CD4-positive, CD25-positive, alpha-beta regulatory T cell (primary cell): ENCODE measurements around the gene DIP2C. TPM values are rescaled to one million over a fixed set of nuclear protein-coding genes. Genes with fewer than 3 reads are reported as not detected.

Experiments used
- ATAC-seq, 2 donors: fragments of 150-1000 bp; cut with Tn5 transposase; one replicate each; pipeline ENCODE4 v1.10.0; 2021; ENCODE audit warnings: low read depth in 2 of 2, moderate number of reproducible peaks in 2 of 2, moderate library complexity in 1 of 2
- DNase-seq, 3 donors: peaks; one replicate each; pipeline versions ENCODE4 v3.0.0 to v3.0.0-alpha.2; 2012 to 2022; ENCODE audit warnings: mixed read lengths in 1 of 3
- H3K27ac ChIP-seq: one replicate; pipeline ENCODE4 v1.7.0; 2013; ENCODE audit warnings: mild to moderate bottlenecking, low read length; ENCODE audit not compliant: insufficient read depth, poor library complexity, severe bottlenecking
- H3K27me3 ChIP-seq: one replicate; pipeline ENCODE4 v1.7.0; 2013; ENCODE audit warnings: low read length; ENCODE audit not compliant: control insufficient read depth, insufficient read depth
- H3K36me3 ChIP-seq: one replicate; pipeline ENCODE4 v1.7.0; 2013; ENCODE audit warnings: mild to moderate bottlenecking, low read length, moderate library complexity; ENCODE audit not compliant: control insufficient read depth, insufficient read depth
- H3K4me1 ChIP-seq: 2 replicates; pipeline ENCODE4 v1.7.0; 2013; ENCODE audit warnings: mild to moderate bottlenecking, low read length; ENCODE audit not compliant: insufficient read depth, control insufficient read depth, poor library complexity, severe bottlenecking
- H3K4me3 ChIP-seq: one replicate; pipeline ENCODE4 v1.7.0; 2013; ENCODE audit warnings: low read depth, mild to moderate bottlenecking, low read length, moderate library complexity
- H3K9me3 ChIP-seq, 2 experiments: 1 replicate in 1 of 2; 2 replicates in 1 of 2; pipeline ENCODE4 v1.7.0; 2013; ENCODE audit warnings: low read length in 2 of 2, mild to moderate bottlenecking in 1 of 2, moderate library complexity in 1 of 2; ENCODE audit not compliant: control insufficient read depth in 2 of 2
- H3K27ac Mint-ChIP-seq, 3 donors: one replicate each; pipeline ENCODE4 v1.8.0; 2020 to 2022; ENCODE audit warnings: mild to moderate bottlenecking in 3 of 3, mixed read lengths in 3 of 3, moderate library complexity in 2 of 3
- H3K27me3 Mint-ChIP-seq: one replicate; pipeline ENCODE4 v1.8.0; 2022; ENCODE audit warnings: mild to moderate bottlenecking, mixed read lengths
- H3K36me3 Mint-ChIP-seq: one replicate; pipeline ENCODE4 v1.8.0; 2020; ENCODE audit warnings: mixed read lengths
- H3K4me1 Mint-ChIP-seq, 4 donors: one replicate each; pipeline ENCODE4 v1.8.0; 2020 to 2022; ENCODE audit warnings: mixed read lengths in 4 of 4, mild to moderate bottlenecking in 1 of 4
- H3K4me3 Mint-ChIP-seq, 4 donors: one replicate each; pipeline ENCODE4 v1.8.0; 2020 to 2022; ENCODE audit warnings: mild to moderate bottlenecking in 4 of 4, mixed read lengths in 4 of 4, moderate library complexity in 3 of 4
- H3K9me3 Mint-ChIP-seq, 7 donors: one replicate each; pipeline ENCODE4 v1.8.0; 2020 to 2022; ENCODE audit warnings: mixed read lengths in 7 of 7, mild to moderate bottlenecking in 3 of 7, moderate library complexity in 2 of 7
- polyA plus RNA-seq, 4 donors: library from polyadenylated mRNA; unstranded; fragments of 300-500 nt; fragmentation: Illumina TruSeq; gene quantifications; one replicate each; pipeline ENCODE4 v1.2.3, GENCODE V29; 2021
- total RNA-seq: library from RNA; stranded (reverse); gene quantifications from one replicate; pipeline ENCODE4 v1.2.3, GENCODE V29; 2022

The DIP2C gene
- total and polyA plus RNA-seq, 5 donors from 2014 or later = 0.47 to 4.1 (median 0.54) TPM

- Histone ChIP-seq H3K27ac (no peak overlapping the region), H3K4me1 (peaks cover 4% of the 10 kb centered on the region), H3K27me3 (no peaks in the 10 kb centered on the region), H3K36me3 (no peaks in the 10 kb centered on the region), H3K9me3 (no peaks in the 10 kb centered on the region), H3K4me3 (no peak overlapping the region)
- peaks cover 0 to 5% (median 0%) of the 10 kb centered on the region in 4 donors for H3K4me1 Mint-ChIP-seq
- no peak overlapping the region for H3K4me3 Mint-ChIP-seq
- peaks cover 12% of the 10 kb centered on the region for H3K27me3 Mint-ChIP-seq
- H3K36me3 Mint-ChIP-seq = no peaks in the 10 kb centered on the region
- peaks cover 0 to 7% (median 0%) of the 10 kb centered on the region in 7 donors for H3K9me3 Mint-ChIP-seq
- no peak overlapping the region for H3K27ac Mint-ChIP-seq
- ATAC-seq = no peak
- no peak for DNase-seq
Observed at GRCh38 chr10:686155-686931, 3.1 kb downstream of the DIP2C start.

- Histone ChIP-seq H3K27ac (no peak overlapping the region), H3K4me3 (no peak overlapping the region), H3K27me3 (no peaks in the 10 kb centered on the region), H3K4me1 (peaks cover 4% of the 10 kb centered on the region), H3K36me3 (no peaks in the 10 kb centered on the region), H3K9me3 (no peaks in the 10 kb centered on the region)
- DNase-seq = no peak
- peaks cover 0 to 3% (median 0%) of the 10 kb centered on the region in 4 donors for H3K4me1 Mint-ChIP-seq
- H3K27ac Mint-ChIP-seq = no peak overlapping the region
- H3K27me3 Mint-ChIP-seq = peaks cover 9% of the 10 kb centered on the region
- H3K36me3 Mint-ChIP-seq = no peaks in the 10 kb centered on the region
- H3K4me3 Mint-ChIP-seq = no peak overlapping the region
- H3K9me3 Mint-ChIP-seq = peaks cover 0 to 7% (median 0%) of the 10 kb centered on the region in 7 donors
- ATAC-seq = no peak
Observed at GRCh38 chr10:685613-686012, 3.9 kb downstream of the DIP2C start.

GRCh38 chr10:683448-684071 is 5.9 kb downstream of the DIP2C start:
- H3K4me1 ChIP-seq = no peaks in the 10 kb centered on the region
- Mint-ChIP-seq H3K9me3 (peaks cover 0 to 7% (median 0%) of the 10 kb centered on the region in 7 donors), H3K27me3 (peaks cover 6% of the 10 kb centered on the region), H3K27ac (no peak overlapping the region), H3K36me3 (no peaks in the 10 kb centered on the region), H3K4me1 (no peaks in the 10 kb centered on the region), H3K4me3 (no peak overlapping the region)
- H3K36me3 ChIP-seq = no peaks in the 10 kb centered on the region
- no peak overlapping the region for H3K27ac ChIP-seq
- no peaks in the 10 kb centered on the region for H3K27me3 ChIP-seq
- no peak for ATAC-seq
- H3K4me3 ChIP-seq = no peak overlapping the region
- DNase-seq = no peak
- H3K9me3 ChIP-seq = no peaks in the 10 kb centered on the region

- H3K36me3 Mint-ChIP-seq = no peaks in the 10 kb centered on the region
- peaks cover 0 to 5% (median 0%) of the 10 kb centered on the region in 7 donors for H3K9me3 Mint-ChIP-seq
- no peaks in the 10 kb centered on the region for H3K4me1 Mint-ChIP-seq
- H3K27ac Mint-ChIP-seq = no peak overlapping the region
- H3K4me3 Mint-ChIP-seq = no peak overlapping the region
- ATAC-seq (no peak), DNase-seq (no peak)
- no peaks in the 10 kb centered on the region for H3K36me3 ChIP-seq
- no peaks in the 10 kb centered on the region for H3K4me1 ChIP-seq
- no peak overlapping the region for H3K27ac ChIP-seq
- H3K27me3 ChIP-seq = no peaks in the 10 kb centered on the region
- H3K9me3 ChIP-seq = no peaks in the 10 kb centered on the region
- H3K27me3 Mint-ChIP-seq = peaks cover 6% of the 10 kb centered on the region
- no peak overlapping the region for H3K4me3 ChIP-seq
Observed at GRCh38 chr10:682931-683447, 6.5 kb downstream of the DIP2C start.

GRCh38 chr10:681670-682318 is 7.7 kb downstream of the DIP2C start:
- no peak overlapping the region for H3K4me3 Mint-ChIP-seq
- Histone ChIP-seq H3K27ac (no peak overlapping the region), H3K4me1 (no peaks in the 10 kb centered on the region), H3K9me3 (no peaks in the 10 kb centered on the region), H3K36me3 (no peaks in the 10 kb centered on the region), H3K27me3 (no peaks in the 10 kb centered on the region), H3K4me3 (no peak overlapping the region)
- DNase-seq = no peak
- H3K27ac Mint-ChIP-seq = no peak overlapping the region
- H3K27me3 Mint-ChIP-seq = no peaks in the 10 kb centered on the region
- no peaks in the 10 kb centered on the region for H3K36me3 Mint-ChIP-seq
- no peak for ATAC-seq
- peaks cover 0 to 5% (median 0%) of the 10 kb centered on the region in 7 donors for H3K9me3 Mint-ChIP-seq
- no peaks in the 10 kb centered on the region for H3K4me1 Mint-ChIP-seq

GRCh38 chr10:680745-681144 is 8.7 kb downstream of the DIP2C start:
- Mint-ChIP-seq H3K27me3 (no peaks in the 10 kb centered on the region), H3K4me3 (no peak overlapping the region), H3K27ac (no peak overlapping the region), H3K9me3 (peaks cover 0 to 5% (median 0%) of the 10 kb centered on the region in 7 donors), H3K4me1 (no peaks in the 10 kb centered on the region), H3K36me3 (no peaks in the 10 kb centered on the region)
- H3K4me1 ChIP-seq = no peaks in the 10 kb centered on the region
- no peaks in the 10 kb centered on the region for H3K9me3 ChIP-seq
- no peak for ATAC-seq
- no peaks in the 10 kb centered on the region for H3K36me3 ChIP-seq
- no peaks in the 10 kb centered on the region for H3K27me3 ChIP-seq
- no peak overlapping the region for H3K27ac ChIP-seq
- DNase-seq = no peak
- no peak overlapping the region for H3K4me3 ChIP-seq

- no peaks in the 10 kb centered on the region for H3K4me1 Mint-ChIP-seq
- H3K27me3 Mint-ChIP-seq = no peaks in the 10 kb centered on the region
- Histone ChIP-seq H3K4me3 (no peak overlapping the region), H3K27ac (no peak overlapping the region), H3K9me3 (no peaks in the 10 kb centered on the region), H3K36me3 (no peaks in the 10 kb centered on the region), H3K4me1 (no peaks in the 10 kb centered on the region), H3K27me3 (no peaks in the 10 kb centered on the region)
- no peak overlapping the region for H3K27ac Mint-ChIP-seq
- no peaks in the 10 kb centered on the region for H3K36me3 Mint-ChIP-seq
- H3K9me3 Mint-ChIP-seq = peaks cover 0 to 5% (median 0%) of the 10 kb centered on the region in 7 donors
- no peak for DNase-seq
- ATAC-seq = no peak
- H3K4me3 Mint-ChIP-seq = no peak overlapping the region
Observed at GRCh38 chr10:680146-680545, 9.3 kb downstream of the DIP2C start.
